ENCODE results near the gene ASB4.
"Not testable (repeated sequence)": the region's sequence is repeated elsewhere in the genome, so short reads cannot be mapped to it uniquely, and the experiment has no call there.

The ASB4 gene

DNA sequence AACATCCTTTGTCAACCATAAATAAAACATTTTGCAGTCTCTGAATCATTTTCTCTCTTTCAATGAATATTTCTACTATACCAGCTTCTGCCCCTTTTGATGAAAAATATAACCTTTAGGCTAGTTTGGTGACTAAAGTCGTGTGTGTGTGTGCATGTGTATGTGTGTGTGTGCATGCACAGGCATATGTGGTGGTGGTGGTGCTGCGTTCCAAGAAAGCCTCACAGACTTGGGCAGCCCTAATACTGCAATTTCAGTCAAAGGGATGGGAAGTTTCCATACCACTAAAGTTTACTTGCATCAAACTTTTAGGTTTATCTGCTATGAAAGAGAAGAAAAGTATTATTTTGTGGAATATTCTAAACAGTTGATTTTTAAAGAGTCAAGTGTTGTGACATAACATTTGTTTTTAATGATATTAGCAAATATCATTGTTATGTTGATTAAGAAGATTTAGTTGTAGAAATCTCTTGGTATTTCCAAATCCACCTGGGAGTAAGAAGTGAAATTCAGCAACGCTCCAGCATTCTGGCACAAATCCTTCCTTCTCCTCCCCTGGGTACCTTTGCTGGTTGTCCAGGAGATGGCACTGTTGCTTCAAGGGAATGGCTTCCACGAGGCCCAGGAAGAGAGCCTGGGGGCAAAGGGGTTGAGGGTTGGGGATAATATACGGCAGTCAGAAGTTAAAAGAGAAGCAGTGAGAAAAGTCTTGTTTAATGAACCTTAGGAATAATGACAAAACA is 41.5 kb downstream of the ASB4 start:
- no peak for DNase-seq (ENCODE audit: low read depth)

GRCh38 chr7:95527776-95528250 is 42.1 kb downstream of the ASB4 start:
- DNase-seq (ENCODE audit: low read depth), result no peak

DNA sequence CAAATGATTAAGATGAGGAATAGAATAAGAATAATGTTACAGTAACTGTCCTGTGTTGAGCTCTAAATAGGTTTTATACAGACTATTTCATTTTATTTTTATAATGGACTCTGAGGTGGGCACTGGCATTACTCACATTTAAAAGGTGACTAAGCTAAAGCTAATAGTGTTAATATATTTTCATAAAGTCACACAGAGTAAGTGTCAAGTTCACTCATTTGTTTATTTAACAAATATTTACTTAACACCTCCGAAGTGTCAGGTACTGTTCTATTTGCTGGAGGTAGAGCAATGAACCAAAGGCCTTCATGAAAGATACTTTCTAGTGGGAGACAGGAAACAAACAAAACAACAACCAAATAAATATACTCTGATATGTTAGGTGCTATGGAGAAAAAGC is 44.0 kb downstream of the ASB4 start:
- no peak for DNase-seq (ENCODE audit: low read depth)

DNA sequence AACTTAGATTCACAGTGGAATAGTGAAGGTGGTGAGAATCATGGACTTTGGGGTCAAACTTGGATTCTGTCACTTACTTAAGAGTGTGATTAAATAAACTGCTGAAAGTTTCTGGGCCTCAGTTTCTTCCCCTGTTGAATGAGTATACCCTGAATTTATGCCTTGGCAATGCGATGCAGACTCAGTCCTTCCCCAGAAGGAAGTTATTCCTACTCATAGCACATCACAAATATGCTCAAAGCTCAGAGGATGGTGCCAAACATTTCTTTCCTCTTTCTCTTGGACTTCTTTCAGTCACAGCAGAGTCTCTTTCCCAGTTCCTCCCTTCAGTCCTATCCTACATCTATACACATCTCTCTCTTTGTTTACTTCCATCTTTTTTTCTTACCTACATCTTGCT is 45.1 kb downstream of the ASB4 start:
- no peak for DNase-seq (ENCODE audit: low read depth)

GRCh38 chr7:95531605-95532219 is 46.0 kb downstream of the ASB4 start:
- no peak for DNase-seq (ENCODE audit: low read depth)

- DNase-seq (ENCODE audit: low read depth), result no peak
Measured at GRCh38 chr7:95534796-95535195, 49.1 kb downstream of the ASB4 start.

GRCh38 chr7:95535662-95536061 is 49.9 kb downstream of the ASB4 start:
- no peak for DNase-seq (ENCODE audit: low read depth)

DNA sequence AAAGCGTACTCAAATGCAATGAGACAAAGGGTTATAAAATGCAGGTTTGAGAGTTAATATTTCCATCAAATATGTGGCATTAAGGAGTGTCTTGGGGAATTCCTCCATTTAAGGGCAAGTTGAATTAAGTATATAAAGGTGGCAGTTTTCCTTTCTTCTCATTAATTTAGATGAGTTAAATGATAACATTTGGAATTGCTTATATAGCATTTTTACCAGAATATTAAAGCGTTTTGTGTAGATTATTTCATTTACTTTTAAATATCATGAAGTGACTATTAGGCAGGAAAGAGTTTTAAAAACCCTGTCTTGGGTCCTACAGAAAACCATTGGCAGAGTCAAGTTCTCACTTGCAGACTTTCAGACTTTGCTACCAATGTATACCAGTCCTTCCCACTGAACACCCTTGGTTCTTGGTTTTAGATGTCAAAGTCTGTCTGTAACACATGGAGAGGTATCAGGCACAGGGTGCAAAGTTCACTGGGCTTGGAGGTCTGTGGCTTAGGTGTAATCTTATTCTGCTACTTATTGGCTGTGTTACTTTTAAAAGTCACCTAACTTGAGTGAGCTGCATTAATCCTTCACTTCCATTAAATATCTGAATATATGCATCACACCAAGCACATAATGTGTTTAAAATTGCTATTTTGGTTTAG is 51.0 kb downstream of the ASB4 start:
- DNase-seq (ENCODE audit: low read depth), result no peak

- no peak for DNase-seq (ENCODE audit: low read depth)
Measured at GRCh38 chr7:95537468-95537867, 51.7 kb downstream of the ASB4 start.

DNA sequence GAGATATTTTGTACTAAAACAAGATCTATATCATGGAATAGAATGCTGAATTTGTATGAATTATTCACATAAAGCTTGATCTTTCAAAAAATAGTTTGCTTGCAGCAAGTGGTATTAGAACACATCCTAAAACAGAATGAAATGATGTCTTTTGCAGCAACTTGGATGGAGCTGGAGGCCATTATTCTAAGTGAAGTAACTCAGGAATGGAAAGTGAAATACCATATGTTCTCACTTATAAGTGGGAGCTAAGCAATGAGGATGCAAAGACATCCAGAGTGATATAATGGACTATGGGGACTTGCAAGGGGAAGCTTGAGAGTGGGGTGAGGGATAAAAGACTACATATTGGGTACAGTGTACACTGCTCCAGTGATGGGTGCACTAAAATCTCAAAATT is 53.7 kb downstream of the ASB4 start:
- no peak for DNase-seq (ENCODE audit: low read depth)

DNA sequence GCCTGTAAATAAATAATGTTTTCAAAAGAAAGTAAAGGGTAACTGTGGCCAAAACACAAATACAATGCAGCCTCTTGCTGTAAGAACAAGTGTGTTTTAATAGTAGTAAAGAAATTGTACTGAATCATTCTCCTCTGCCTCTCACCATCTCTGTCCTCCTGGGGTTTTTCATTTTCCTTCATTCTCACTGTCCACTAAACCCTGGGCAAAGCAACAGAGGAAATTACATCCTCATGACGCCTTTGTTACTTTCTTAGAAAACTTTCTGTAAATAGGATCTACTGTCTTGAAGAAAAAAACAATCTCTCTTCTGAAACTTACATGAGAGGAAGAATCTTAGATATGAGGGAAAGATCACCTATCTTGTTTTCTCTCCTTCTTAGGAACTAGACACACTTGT is 54.6 kb downstream of the ASB4 start:
- no peak for DNase-seq (ENCODE audit: low read depth)

DNA sequence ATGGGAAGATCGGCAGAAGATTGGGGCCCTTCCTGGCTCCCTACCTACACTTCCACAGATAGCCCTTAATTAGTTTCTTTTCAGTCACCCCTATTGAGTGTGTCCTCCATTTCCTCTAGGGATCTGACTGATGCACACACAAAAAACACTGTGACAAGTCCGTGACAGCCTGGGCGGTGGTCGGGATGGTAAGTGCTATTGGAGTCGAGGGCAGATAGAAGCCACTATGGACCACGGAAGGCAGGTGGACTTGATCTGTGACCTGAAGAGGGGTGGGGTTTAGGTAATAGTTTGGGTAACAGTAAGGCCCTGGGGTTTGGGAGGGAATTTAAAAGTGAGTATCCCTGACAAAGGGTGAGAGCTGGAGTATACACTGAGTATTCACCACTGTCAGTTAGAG is 57.6 kb downstream of the ASB4 start:
- no peak for DNase-seq (ENCODE audit: low read depth)

GRCh38 chr7:95544171-95544570 is 58.4 kb downstream of the ASB4 start:
- DNase-seq (ENCODE audit: low read depth), result no peak

DNA sequence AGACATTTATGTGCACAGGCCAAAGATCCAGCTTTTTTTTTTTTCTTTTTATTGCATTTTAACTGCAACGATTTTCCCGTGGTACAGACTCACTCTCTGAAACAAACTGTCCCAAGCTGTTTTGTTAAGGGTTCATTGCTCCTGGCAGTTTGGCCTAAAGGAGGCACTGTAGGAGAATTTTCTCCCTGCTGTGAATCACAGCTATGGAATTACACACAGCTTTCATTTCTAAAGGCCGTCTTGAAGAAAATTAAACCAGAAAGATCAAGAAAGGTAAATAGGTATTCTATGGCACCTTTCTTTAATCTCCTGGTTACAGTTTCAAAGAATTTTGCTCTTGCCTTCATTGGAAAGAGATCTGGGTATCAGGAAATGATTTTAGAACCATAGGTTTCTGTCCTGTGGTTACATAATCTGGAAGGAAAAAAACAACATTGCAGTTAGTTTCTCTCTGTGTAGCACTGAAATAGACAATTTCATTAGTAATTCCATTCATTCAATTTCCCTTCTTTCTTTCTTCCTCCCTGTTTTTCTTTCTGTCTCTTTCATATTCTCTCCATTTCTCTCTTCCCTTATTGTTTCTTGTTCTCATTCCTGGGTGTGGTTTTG is 59.4 kb downstream of the ASB4 start:
- no peak for DNase-seq (ENCODE audit: low read depth)

- no peak for DNase-seq (ENCODE audit: low read depth)
Measured at GRCh38 chr7:95545673-95546072, 59.9 kb downstream of the ASB4 start.

DNA sequence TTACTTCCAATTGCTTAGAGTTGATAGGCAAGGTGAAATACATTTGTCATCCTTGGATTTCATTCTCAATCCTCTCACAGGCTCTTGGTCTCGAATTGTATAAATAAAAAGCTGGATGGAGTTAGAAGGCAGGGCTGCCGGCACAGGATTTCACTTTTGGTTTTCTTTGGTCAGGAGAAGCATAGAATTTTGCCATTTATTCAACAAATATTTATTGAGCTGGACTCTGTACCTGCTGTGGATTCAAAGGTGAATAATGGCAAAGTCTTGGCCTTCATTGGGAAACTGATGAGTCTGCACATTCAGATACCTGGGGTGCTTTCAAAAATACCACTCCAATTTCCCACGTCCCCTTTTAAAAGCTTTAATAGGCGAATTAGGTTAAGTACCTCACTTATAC is 60.9 kb downstream of the ASB4 start:
- no peak for DNase-seq (ENCODE audit: low read depth)

DNA sequence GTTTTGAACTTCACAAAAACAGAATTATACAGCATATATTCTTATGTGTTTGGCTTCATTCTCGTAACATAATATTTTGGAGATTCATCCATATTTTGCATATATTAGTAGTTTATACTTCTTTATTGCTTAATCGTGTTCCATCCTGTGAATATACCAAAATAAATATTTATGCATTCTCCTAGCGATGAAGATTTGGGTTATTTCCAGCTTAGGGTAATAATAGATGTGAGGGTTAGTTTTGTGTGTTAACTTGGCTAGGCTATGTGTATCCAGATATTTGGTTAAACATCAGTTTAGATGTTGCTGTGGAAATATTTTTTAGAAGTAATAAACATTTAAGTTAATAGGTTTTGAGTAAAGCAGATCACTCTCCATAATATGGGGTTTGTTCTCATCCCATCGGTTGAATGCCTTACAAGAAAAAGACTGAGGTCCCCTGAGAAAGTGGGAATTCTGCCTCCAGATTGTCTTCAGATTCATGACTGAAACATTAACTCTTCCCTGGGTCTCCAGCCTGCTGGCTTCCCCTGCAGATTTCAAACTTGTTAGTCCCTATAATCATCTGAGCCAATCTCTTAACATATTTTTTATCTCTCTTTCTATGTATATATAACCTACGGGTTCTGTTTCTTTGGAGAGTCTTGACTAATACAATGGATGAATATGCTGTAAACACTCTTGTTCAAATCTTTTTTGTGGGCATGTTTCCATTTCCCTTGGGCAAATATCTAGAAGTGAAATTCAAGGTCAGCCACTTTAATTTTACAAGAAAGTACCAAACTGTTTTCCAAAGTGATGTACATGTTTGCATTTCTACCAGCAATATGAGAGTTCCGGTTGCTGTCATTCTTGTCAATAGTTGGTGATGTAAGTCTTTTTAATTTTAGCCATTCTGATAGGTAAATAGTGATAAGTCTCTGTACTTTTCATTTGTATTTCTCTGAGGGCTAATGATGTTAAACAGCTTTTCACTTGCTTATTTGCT is 61.9 kb downstream of the ASB4 start:
- no peak for DNase-seq (ENCODE audit: low read depth)

DNA sequence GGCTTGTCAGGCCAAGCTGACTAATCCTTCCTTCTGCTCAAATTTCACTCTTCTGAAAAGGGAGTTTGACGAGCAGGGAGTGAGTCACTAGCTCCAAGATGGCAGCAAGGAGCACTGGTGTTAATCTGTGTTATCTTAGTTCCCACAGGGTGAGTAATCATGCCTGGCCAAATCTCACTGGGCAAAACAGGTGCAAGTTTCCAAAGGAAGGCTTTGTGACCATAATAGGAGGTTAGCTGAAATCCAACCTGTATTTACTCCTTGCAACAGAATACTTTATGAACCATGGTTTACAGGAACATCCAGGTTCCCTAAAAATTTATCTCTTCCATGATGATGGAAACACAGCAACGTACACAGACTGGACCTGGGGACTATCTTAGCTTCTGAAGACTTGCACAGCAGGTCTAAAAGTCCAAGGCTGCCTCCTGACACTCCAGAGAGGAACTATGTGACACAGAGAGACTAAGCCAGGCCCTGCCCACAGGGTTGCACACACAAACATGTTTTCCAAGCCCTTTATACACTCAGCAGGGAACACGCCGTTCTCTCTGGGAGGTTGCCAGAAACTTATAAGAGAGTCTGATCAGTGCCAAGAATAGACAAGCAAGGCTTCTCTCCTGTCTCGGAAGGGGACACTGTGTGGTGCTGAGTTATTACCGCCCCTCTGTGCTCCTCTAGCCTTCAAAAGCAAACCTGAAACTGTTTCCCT is 64.2 kb downstream of the ASB4 start:
- DNase-seq (ENCODE audit: low read depth), result no peak

GRCh38 chr7:95550546-95550945 is 64.8 kb downstream of the ASB4 start:
- no peak for DNase-seq (ENCODE audit: low read depth)

DNA sequence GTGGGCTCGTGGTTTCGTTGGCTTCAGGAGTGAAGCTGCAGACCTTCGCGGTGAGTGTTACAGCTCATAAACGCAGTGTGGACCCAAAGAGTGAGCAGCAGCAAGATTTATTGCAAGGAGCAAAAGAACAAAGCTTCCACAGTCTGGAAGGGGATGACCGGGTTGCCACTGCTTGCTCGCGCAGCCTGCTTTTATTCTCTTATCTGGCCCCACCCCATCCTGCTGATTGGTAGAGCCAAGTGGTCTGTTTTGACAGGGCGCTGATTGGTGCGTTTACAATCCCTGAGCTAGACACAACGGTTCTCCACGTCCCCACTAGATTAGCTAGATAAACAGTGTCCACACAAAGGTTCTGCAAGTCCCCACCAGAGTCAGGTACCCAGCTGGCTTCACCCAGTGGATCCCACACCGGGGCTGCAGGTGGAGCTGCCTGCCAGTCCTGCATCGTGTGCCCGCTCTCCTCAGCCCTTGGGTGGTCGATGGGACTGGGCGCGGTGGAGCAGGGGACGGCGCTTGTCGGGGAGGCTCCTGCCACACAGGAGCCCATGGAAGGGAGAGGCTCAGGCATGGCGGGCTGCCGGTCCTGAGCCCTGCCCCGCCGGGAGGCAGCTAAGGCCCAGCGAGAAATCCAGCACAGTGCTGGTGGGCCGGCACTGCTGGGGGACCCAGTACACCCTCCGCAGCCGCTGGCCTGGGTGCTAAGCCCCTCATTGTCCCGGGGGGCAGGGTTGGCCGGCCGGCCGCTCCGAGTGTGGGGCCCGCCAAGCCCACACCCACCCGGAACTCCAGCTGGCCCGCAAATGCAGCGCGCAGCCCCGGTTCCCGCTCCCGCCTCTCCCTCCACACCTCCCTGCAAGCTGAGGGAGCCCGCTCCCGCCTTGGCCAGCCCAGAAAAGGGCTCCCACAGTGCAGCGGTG is 66.5 kb downstream of the ASB4 start:
- DNase-seq (ENCODE audit: low read depth), result not testable (repeated sequence)

Measured in T follicular helper cell (primary cell).